HG03095 (cell line): ENCODE measurements around the gene APC2.
"Not testable (repeated sequence)": the region's sequence is repeated elsewhere in the genome, so short reads cannot be mapped to it uniquely, and the experiment has no call there.

Experiments
- ATAC-seq: cut with Tn5 transposase; IDR thresholded peaks from one replicate; pipeline ENCODE4 v1.9.1; 2021; ENCODE audit warnings: moderate library complexity; ENCODE audit not compliant: unreplicated experiment

APC2 gene

DNA sequence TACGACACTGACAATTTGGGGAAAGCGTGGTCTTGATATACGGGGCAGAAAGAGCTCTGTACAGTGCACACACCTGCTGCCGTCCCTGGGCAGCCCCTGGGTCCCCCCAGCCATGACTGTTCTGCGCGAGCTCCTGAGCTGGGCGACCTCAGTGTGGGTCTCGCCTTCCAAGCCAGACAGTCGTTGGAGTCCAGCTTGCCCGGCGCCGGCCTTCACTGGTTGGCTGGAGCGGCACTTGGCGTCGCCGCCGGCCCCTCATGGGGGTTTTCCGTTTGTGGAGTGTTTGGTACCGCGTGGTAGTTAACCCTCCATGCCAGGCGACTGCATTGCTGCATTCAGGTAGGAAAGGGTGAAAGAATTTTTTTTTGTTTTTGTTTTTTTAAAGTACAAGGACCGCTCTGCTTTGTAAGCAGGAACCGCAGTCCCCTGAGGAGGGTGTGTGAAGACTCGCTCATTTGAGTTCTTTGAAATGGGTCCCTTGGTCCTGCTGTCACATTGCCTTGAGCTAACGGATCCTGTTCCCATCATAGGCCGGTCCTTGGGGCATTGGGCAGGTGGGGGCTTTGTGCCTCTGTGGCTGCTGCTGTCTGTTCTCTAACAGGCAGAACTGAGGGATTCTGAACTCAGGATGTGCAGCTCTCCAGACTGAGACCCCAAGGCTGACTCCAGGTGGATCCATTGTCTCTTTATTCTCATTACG lies 22.6 kb upstream of the APC2 start:
- ATAC-seq: no peak

DNA sequence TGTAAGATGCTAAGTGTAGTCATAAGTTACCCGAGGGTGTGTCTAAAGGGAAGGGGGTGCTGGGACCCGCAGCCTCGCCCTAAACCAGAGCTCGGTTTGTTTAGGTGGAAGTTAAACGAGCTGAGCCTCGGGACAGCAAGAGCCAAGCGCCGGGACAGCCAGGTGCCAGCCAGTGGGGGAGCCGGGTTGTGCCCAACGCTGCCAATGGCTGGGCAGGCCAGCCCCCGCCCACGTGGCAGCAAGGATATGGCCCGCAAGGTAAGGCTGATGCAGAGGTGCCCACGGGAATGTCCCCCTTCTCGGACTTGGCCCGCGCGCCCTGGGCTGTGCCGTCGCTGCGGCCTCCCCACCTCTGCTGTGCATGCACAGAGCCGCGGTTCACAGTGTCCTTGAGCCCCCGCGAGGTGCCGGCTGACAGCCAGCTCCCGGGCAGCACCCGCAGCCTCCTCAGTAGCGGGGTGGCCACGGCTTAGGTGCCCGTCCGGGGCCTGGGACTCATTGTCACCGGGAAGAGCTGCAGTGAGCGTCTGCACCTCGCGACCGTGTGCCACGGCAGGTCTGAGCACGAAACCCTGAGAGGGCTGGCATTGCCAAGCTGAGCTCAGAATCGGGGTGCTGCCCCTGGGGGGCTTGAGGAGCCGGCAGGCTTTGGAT lies 21.1 kb upstream of the APC2 start:
- ATAC-seq: no peak

DNA sequence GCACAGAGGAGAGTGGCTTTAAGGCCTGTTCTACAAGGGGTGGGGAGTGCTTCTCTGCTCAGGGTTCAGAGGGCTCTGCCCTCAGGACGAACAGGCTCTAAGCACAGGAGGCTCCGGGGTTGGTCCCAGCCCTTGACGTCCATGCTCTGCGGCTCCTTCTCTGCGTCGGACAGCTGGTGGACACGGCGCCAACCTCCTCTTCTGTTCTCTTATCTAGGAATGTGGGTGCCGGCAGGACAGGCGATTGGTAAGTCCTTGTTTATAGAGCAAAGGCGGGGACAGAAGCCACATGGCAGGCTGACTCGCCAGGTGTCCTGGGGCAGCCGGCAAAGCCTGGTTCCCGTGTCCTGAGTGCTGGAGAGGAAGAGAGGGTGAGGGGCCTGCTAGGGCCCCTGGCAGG lies 20.2 kb upstream of the APC2 start:
- ATAC-seq: no peak

DNA sequence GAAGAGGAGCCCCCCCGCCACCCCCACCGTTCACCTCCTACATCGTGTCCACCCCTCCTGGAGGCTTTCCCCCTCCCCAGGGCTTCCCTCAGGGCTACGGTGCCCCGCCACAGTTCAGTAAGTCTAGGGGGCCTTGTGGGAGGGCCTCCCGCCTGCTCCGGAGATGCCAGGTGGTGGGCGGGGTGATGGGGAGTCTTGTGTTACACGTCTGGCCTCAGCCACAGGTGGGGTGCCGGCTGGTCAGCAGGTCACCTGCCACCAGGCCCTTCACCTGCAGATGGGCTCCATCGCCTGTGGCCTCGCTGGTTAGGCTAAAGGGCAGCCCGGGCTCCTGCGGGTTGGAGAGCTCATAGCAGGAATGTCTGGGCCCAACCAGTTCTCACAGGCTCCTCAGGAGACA lies 19.7 kb upstream of the APC2 start:
- ATAC-seq: no peak

DNA sequence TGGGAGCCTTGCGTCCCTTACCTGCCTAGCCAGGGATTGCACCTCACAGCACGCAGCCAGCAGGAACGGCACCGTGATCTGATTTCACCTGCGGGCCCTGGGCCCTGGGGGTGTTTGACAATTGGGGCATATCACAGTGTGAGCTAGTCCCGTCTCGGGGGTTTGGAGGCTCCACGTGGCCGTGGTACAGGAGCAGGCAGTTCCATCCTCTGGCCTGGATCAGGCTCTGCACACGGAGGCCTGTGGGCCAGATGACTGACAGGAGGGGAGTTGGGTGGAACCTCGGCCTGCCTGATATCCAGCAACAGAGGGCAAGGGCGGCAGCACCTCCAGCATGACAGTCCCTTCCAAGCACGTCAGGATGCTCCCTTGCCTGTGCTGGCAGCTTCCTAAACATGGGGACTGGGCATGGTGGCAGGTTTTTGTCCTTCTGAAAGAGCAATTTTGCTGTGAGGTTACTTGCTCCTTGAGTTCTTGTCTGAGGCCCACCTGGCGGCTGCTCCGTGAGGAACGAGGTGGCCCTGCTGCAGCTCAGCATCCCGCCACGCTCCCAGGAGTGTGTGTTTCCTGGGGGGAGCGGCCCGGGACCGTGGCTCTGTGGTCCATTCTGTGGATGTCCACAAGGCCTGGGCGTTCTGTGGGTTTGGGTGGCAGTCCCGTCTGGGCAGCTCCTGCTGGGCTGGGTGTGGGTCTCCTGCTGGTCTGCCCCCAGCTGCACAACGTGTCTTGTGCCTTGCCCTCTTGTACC lies 18.0 kb upstream of the APC2 start:
- no peak for ATAC-seq

DNA sequence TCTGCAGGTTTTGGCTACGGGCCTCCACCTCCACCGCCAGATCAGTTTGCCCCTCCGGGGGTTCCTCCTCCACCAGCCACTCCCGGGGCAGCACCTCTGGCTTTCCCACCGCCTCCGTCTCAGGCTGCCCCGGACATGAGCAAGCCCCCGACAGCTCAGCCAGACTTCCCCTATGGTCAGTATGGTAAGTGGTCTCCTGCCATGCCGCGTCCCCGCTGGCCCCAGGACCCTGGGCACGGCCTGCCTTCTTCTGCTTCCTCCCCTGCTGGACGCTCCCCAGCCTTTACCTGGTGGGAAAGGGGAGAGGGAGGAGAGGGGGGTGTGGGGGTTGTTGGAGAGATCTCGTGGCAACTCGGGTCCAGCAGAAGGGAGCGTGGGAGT lies 17.4 kb upstream of the APC2 start:
- ATAC-seq: no peak

DNA sequence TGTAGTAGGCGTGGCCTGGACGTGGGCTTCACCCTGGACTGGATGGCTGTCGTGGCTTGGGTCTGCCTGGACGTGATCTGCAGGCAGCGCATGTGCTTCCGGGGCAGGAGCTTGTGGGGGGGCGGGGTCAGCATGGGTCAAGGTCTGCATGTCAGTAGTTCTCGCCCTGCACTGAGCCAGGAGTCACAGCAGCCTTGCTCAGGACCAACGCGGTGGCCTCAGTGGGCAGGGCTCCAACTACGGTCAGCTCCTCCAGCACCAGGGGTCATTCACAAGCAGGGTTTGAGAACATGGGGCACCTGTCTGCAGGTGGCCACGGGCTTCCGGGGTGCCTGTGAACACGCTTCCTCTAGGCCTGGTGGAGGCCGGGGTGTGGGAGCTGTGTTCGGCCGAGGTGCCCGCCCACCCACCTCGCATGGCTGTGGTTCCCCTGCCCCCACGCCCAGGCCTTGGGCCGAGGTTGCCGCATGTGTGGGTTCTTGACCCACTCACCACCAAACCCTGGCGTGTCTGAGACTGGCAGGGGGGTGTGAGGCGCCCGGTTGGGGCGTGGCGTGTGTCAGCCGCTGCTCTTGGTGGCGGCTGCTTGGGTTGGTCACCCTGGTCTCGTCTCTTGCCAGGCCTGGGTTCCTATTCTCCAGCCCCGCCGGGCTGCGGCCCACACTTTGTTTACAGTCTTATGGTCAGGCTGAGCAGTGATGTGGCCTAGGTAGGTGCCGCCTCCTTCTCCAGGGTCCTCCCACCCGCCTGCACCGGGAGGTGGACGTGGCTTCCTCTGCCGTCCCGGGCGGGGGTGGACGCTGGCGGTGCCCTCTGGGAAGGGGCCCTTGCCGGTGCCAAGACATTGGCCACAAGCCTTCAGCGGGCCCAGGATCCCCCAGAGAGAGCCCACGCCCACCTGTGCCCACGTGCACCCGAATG lies 16.5 kb upstream of the APC2 start:
- ATAC-seq: no peak

DNA sequence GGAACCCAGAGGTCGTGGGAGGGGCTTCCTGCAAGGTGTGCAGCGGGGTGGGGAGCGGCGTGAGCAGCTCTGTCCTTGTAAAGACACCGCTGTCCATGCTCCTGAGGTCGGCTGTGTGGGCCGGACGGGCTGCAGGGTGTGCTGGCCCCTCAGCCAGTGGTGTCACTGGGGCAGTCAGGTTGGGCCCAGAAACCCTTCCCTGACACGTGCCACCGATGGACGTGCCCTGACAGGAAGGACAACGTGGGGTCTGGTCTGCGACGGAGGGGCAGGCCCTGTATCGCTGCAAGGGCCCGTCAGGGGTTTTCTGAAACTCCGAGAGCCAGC lies 15.9 kb upstream of the APC2 start:
- no peak for ATAC-seq

DNA sequence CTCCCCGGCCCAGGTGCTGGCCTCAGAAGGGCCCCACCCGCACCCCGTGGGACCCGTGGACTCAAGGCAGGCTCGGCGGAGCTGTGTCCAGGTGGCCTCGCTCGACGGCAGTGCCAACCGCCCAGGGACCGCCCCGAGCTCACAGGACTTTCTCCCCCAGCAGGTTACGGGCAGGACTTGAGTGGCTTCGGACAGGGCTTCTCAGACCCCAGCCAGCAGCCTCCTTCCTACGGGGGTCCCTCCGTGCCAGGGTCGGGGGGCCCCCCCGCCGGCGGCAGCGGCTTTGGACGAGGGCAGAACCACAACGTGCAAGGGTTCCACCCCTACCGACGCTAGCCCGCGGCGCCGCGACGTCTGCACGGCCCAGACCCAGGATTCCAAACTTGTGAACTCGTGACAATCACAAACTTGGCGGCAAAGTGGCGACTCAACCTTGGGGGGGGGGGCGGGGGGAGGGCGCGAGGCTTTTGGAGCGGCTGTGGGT lies 15.3 kb upstream of the APC2 start:
- ATAC-seq: no peak

DNA sequence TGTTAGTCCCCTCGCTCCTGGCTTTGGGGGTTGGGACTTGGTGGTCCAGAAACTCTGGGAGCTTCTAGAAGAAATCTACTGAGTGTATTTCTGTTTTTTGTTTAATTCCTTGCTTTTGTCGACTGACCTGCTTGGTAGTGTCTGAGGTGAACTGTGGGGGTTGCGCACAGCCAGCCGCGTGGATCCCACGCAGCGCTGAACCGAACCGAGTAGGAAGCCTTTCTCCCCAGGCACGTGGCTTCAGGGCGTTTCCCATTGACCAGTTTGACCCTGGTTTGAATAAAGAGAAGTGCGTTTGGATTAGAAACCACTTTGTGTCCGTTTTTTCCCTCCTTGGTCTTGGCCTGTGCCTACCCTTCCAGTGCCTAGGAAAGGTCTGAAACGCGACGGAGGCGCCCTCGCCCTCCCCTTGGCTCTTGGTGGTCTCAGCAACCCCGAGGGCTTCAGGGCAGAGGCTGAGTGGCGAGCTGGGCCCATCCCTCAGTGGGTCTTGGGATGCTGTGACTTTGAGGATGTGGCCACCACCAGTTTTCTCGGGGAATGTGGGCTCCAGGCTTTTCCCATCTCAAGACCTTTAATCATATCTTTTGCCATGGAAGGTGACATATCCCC lies 14.4 kb upstream of the APC2 start:
- no peak for ATAC-seq

DNA sequence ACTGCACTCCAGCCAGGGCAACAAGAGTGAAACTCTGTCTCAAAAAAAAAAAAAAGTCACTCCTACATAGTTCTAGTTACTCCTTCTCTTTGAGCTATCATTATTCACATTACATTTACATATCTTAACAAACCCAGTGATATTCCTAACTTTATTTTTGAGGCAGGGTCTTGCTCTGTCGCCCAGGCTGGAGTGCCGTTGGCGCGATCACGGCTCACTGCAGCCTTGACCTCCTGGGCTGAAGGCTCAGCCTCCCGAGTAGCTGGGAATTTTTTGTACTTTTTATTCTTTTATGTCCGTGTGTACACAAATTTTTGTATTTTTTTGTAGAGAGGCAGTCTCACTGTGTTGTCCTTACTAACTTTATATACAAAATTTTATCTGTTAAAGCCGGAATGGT lies 12.3 kb upstream of the APC2 start:
- ATAC-seq: no peak

DNA sequence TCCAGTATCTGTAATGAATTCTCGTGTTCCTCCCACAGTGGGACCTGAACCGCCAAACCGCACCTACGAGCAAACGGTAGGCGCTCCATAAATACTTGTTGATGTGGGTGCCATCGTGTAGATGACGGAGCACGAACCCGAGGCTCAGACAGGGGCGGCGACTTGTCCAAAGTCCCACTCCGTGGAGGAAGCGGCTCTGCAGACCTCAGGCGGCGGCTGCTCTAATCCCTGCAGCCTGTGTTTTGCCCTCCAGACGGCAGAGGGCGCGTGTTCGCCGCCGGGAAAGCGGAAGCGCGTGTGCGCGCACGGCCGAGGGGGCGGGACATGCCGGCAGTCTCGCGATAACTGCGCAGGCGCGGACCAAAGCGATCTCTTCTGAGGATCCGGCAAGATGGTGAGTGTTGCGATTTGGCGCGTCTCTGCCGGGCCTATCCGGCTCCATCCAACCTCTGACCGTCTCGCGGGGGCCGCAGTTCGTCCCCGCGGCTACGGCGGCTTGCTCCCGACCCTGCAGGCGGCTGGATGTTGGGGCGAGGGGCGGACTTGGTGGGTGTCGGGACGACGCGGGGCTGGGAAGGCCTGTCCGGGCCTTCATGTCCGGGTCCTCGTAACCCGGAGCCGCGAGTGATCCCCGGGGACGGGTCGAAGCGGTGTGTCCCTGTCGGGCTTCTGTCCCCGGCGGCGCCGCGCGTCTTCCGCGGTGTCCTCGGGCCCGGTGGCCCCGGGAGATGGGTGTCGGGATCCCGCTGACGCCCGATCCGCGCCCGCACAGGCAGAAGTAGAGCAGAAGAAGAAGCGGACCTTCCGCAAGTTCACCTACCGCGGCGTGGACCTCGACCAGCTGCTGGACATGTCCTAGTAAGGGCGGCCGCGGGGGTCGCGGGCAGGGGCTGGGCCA lies 11.6 kb upstream of the APC2 start, which contains the start of gene RPS15:
Gene RPS15 (plus strand): TSS at position 362 of the 898 bp plus-strand sequence. CDS start 30 bp downstream, at position 392.
- peak; percentile 61 for ATAC-seq

DNA sequence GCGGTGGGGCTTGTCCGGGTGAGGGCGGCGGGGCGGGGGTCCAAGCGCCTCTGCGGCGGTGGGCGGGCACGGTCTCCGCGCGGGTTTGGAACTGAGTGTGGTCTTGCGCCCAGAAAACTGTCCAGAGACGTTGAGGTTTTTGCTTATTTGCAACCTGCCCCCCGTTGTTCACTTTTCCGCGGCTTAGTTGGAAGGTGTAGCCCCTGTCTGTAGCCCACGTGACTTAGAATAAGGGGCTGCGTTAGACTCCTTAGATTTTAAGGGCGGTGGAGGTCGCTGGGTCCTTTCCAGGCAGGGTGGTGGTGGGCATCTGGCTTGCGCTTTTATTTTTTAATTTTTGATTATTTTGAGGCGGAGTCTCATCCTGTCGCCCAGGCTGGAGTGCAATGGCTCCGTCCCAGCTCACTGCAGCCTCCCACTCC lies 11.0 kb upstream of the APC2 start:
- ATAC-seq: no peak

DNA sequence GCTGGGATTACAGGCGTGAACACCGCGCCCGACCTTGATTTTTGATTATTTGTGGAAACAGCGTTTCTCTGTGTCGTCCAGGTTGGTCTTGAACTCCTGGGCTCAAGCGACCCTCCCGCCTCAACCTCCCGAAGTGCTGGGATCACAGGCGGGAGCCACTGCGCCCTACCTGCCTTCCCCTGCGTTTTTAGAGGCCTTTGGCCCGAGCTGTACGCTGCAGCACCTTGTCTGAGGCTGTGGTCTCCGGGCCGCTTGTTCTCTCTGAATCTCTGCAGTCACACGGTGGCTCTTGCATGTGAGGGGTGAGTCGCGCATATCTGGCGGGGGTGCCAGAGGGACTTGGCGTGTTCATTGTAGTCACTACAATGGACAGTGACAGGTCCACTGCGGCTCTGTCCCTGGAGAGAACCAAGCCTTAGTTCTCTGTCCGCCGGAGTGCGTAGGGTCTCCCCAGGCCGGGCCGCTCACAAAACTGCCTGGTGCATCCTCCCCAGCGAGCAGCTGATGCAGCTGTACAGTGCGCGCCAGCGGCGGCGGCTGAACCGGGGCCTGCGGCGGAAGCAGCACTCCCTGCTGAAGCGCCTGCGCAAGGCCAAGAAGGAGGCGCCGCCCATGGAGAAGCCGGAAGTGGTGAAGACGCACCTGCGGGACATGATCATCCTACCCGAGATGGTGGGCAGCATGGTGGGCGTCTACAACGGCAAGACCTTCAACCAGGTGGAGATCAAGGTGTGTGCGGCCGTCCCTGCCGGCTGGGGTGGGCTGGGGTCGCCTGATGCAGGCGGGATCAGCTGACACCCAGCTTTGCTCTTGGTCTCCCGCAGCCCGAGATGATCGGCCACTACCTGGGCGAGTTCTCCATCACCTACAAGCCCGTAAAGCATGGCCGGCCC lies 10.2 kb upstream of the APC2 start:
- ATAC-seq: not testable (repeated sequence)

DNA sequence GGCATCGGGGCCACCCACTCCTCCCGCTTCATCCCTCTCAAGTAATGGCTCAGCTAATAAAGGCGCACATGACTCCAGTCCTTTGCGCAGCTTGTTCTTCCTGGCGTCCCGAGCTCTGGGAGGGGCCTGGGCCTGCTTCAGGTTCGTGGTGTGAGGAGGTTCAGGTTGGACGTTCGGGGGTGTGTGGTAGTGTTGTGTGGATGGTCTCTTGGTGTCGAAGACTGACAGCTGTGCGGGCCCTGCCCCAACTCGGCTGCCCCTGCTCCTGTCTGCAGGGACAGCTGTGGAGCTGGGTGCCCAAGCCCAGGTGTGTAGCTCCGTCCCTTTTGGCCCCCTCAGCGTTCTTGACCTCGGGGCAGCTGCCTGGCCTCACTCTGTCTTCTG lies 9.5 kb upstream of the APC2 start:
- no peak for ATAC-seq

DNA sequence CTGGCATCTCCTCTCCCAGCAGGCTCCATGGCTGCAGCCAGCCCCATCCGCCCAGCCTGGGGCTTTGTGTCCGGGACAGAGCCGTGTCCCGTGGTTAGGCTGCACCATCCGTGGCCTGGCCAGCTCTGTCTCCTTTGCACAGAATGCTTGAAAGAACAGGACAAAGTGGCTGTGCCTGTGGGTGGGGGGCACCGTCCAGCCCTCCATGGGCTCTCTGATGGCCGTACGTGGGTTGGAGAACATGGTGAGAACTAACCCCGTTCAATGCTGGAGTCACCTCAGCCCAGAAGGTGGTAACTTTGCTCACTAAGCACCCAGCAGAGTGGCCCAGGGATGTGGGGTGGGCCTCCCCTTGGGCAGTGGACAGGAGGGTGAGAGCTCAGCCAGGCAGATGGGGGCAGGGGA lies 8.9 kb upstream of the APC2 start:
- ATAC-seq: no peak

DNA sequence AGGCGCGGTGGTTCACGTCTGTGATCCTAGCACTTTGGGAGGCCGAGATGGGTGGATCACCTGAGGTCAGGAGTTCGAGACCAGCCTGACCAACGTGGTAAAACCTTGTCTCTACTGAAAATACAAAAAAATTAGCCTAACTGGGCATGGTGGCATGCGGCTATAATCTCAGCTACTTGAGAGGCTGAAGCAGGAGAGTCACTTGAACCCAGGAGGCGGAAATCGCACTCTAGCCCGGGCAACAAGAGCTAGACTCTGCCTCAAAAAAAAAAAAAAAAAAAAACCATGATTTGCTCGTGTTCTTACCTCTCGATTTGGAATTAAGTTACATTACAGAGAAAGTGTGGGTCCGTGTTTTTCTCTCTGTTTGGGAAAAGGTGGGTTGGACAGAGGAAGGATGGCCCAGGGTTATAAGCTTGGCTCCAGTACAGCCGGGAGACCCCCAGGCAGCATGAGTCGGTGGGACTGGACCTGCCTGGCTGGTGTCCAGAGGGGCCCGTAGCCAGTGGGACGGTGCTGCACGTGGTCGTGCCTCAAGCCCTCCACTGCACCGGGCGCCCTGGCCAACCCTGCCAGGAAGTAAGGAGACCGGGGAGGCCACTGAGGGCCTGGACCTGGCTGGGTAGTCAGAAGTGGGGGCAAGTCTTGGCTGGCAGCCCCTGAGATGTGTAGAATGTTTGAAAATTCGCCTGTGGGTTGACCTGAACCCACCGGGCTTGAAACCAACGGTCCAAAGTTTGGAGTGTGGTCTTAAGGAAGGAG lies 8.1 kb upstream of the APC2 start:
- no peak for ATAC-seq
